ENCODE measurements around the gene CDHR3.

- no peak for TF ChIP-seq CTCF (conservative IDR thresholded peaks at IDR 0.05 in 1 of 2, IDR thresholded peaks at IDR 0.05 in 1 of 2; ENCODE audit: extremely low read depth in 1 of 2, insufficient read depth in 1 of 2, low read depth in 1 of 2, low read length in 2 of 2)
- no peak for TF ChIP-seq EZH2 (IDR thresholded peaks at IDR 0.05; ENCODE audit: borderline replicate concordance, low read length)
These were observed 56.4 kb downstream of the CDHR3 start for GRCh38 chr7:106019470-106019820.

Measured in mammary epithelial cell (primary cell).